Measurements from ENCODE around the gene SMARCC2. TPM values are rescaled to one million over a fixed set of nuclear protein-coding genes. Genes with fewer than 3 reads are reported as not detected.
A peak's percentile ranks its signal among the peaks of the same experiment; 100 is the strongest.
"Not testable (repeated sequence)": the region's sequence is repeated elsewhere in the genome, so short reads cannot be mapped to it uniquely, and the experiment has no call there.

SMARCC2 gene
- total RNA-seq, 1 donor from 2014 or later, result 164 TPM

GRCh38 chr12:56157201-56158028, 31.9 kb downstream of the SMARCC2 start:
- Mint-ChIP-seq H3K4me3 (peak overlapping the region; percentile 95), H3K4me1 (peaks cover 80% of the 10 kb centered on the region), H3K36me3 (ENCODE audit: low read depth) (peaks cover 29% of the 10 kb centered on the region), H3K27me3 (ENCODE audit: low read depth) (peaks cover 8% of the 10 kb centered on the region), H3K27ac (ENCODE audit: unreplicated experiment) (peak overlapping the region; percentile 99), H3K9me3 (no peaks in the 10 kb centered on the region)
- TF ChIP-seq CTCF (conservative IDR thresholded peaks at IDR 0.05), result peak; percentile 71
- peak; percentile 61 for DNase-seq (ENCODE audit: low read depth, low spot score)

- H3K4me1 Mint-ChIP-seq, result peaks cover 82% of the 10 kb centered on the region
- H3K27ac Mint-ChIP-seq (ENCODE audit: unreplicated experiment), result peak overlapping the region; percentile 99
- not testable (repeated sequence) for H3K27me3 Mint-ChIP-seq (ENCODE audit: low read depth); DNase-seq (ENCODE audit: low read depth, low spot score); H3K9me3 Mint-ChIP-seq
- H3K4me3 Mint-ChIP-seq, result peak overlapping the region; percentile 95
- H3K36me3 Mint-ChIP-seq (ENCODE audit: low read depth), result peaks cover 28% of the 10 kb centered on the region
Measured at GRCh38 chr12:56156464-56157200, 32.7 kb downstream of the SMARCC2 start.

- Mint-ChIP-seq H3K9me3 (no peaks in the 10 kb centered on the region), H3K27ac (ENCODE audit: unreplicated experiment) (peak overlapping the region; percentile 60), H3K4me3 (peak overlapping the region; percentile 75), H3K4me1 (peaks cover 77% of the 10 kb centered on the region), H3K27me3 (ENCODE audit: low read depth) (peaks cover 8% of the 10 kb centered on the region), H3K36me3 (ENCODE audit: low read depth) (peaks cover 22% of the 10 kb centered on the region)
- DNase-seq (ENCODE audit: low read depth, low spot score), result no peak
- no peak for TF ChIP-seq CTCF (conservative IDR thresholded peaks at IDR 0.05)
Measured at GRCh38 chr12:56155256-56155845, 33.9 kb downstream of the SMARCC2 start.

- DNase-seq (ENCODE audit: low read depth, low spot score), result no peak
- Mint-ChIP-seq H3K4me1 (peaks cover 72% of the 10 kb centered on the region), H3K36me3 (ENCODE audit: low read depth) (peaks cover 17% of the 10 kb centered on the region), H3K27ac (ENCODE audit: unreplicated experiment) (no peak overlapping the region), H3K27me3 (ENCODE audit: low read depth) (peaks cover 8% of the 10 kb centered on the region), H3K4me3 (peak overlapping the region; percentile 75), H3K9me3 (no peaks in the 10 kb centered on the region)
- TF ChIP-seq CTCF (conservative IDR thresholded peaks at IDR 0.05), result no peak
Measured at GRCh38 chr12:56154818-56155217, 34.5 kb downstream of the SMARCC2 start.

- H3K27ac Mint-ChIP-seq (ENCODE audit: unreplicated experiment), result no peak overlapping the region
- peaks cover 17% of the 10 kb centered on the region for H3K36me3 Mint-ChIP-seq (ENCODE audit: low read depth)
- TF ChIP-seq CTCF (conservative IDR thresholded peaks at IDR 0.05), result no peak
- peaks cover 67% of the 10 kb centered on the region for H3K4me1 Mint-ChIP-seq
- no peaks in the 10 kb centered on the region for H3K9me3 Mint-ChIP-seq
- no peak for DNase-seq (ENCODE audit: low read depth, low spot score)
- peaks cover 7% of the 10 kb centered on the region for H3K27me3 Mint-ChIP-seq (ENCODE audit: low read depth)
- H3K4me3 Mint-ChIP-seq, result peak overlapping the region; percentile 98
Measured at GRCh38 chr12:56154246-56154771, 35.0 kb downstream of the SMARCC2 start.

All from neural crest cell (in vitro differentiated cells).